ENCODE measurements around the gene CLEC20A.

GRCh38 chr1:178477373-178477772, 19.4 kb downstream of the CLEC20A start:
- TF ChIP-seq CTCF (conservative IDR thresholded peaks at IDR 0.05; ENCODE audit: low read depth, low read length), result no peak
- no peak for TF ChIP-seq EZH2phosphoT487 (IDR thresholded peaks at IDR 0.05; ENCODE audit: borderline replicate concordance, low read length)
- TF ChIP-seq EZH2 (IDR thresholded peaks at IDR 0.05; ENCODE audit: low read length, unreplicated experiment), result no peak

Data from PC-3 (cell line).